Measurements from ENCODE around the gene PLXND1.
"Not testable (repeated sequence)": the region's sequence is repeated elsewhere in the genome, so short reads cannot be mapped to it uniquely, and the experiment has no call there.

Gene PLXND1

GRCh38 chr3:129606636-129607390 lies at the start of gene PLXND1:
Gene PLXND1, minus strand, starts transcription at chr3:129606676. Its CDS starts 37 bp downstream, at chr3:129606639.
- no peak for DNase-seq (ENCODE audit: low read depth)

- DNase-seq (ENCODE audit: low read depth), result no peak
These were observed 48.8 kb upstream of the PLXND1 start for GRCh38 chr3:129655291-129655700.

- no peak for DNase-seq (ENCODE audit: low read depth)
These were observed 47.7 kb upstream of the PLXND1 start for GRCh38 chr3:129654131-129654530.

GRCh38 chr3:129653019-129653418 lies 46.5 kb upstream of the PLXND1 start:
- DNase-seq (ENCODE audit: low read depth), result no peak

- no peak for DNase-seq (ENCODE audit: low read depth)
These were observed 45.1 kb upstream of the PLXND1 start for GRCh38 chr3:129651435-129652202.

GRCh38 chr3:129650256-129650872 lies 43.9 kb upstream of the PLXND1 start:
- DNase-seq (ENCODE audit: low read depth), result peak; percentile 38

GRCh38 chr3:129648391-129648790 lies 41.9 kb upstream of the PLXND1 start:
- no peak for DNase-seq (ENCODE audit: low read depth)

GRCh38 chr3:129645286-129645685 lies 38.8 kb upstream of the PLXND1 start:
- no peak for DNase-seq (ENCODE audit: low read depth)

GRCh38 chr3:129644836-129645235 lies 38.4 kb upstream of the PLXND1 start:
- DNase-seq (ENCODE audit: low read depth), result no peak

GRCh38 chr3:129641567-129642260 lies 35.2 kb upstream of the PLXND1 start:
- not testable (repeated sequence) for DNase-seq (ENCODE audit: low read depth)

- not testable (repeated sequence) for DNase-seq (ENCODE audit: low read depth)
These were observed 34.5 kb upstream of the PLXND1 start for GRCh38 chr3:129640985-129641384.

GRCh38 chr3:129638481-129638880 lies 32.0 kb upstream of the PLXND1 start:
- DNase-seq (ENCODE audit: low read depth), result no peak

- no peak for DNase-seq (ENCODE audit: low read depth)
These were observed 29.6 kb upstream of the PLXND1 start for GRCh38 chr3:129636082-129636481.

GRCh38 chr3:129635656-129636055 lies 29.2 kb upstream of the PLXND1 start:
- DNase-seq (ENCODE audit: low read depth), result no peak

- no peak for DNase-seq (ENCODE audit: low read depth)
These were observed 27.4 kb upstream of the PLXND1 start for GRCh38 chr3:129633751-129634481.

GRCh38 chr3:129632977-129633376 lies 26.5 kb upstream of the PLXND1 start:
- DNase-seq (ENCODE audit: low read depth), result no peak

GRCh38 chr3:129632556-129632955 lies 26.1 kb upstream of the PLXND1 start:
- no peak for DNase-seq (ENCODE audit: low read depth)

GRCh38 chr3:129632056-129632455 lies 25.6 kb upstream of the PLXND1 start:
- no peak for DNase-seq (ENCODE audit: low read depth)

- DNase-seq (ENCODE audit: low read depth), result no peak
These were observed 22.5 kb upstream of the PLXND1 start for GRCh38 chr3:129629011-129629410.

GRCh38 chr3:129628169-129628522 lies 21.7 kb upstream of the PLXND1 start:
- no peak for DNase-seq (ENCODE audit: low read depth)

GRCh38 chr3:129627350-129628168 lies 21.1 kb upstream of the PLXND1 start:
- DNase-seq (ENCODE audit: low read depth), result no peak

Measured in activated gamma-delta T cell treated with anti-CD3 and anti-CD28 coated beads, Interleukin-2, amount 50 U/mL, for 16 hours (primary cell).